SH-SY5Y (cell line): Measurements from ENCODE around the gene GUK1.

Source experiments
- GATA2 ChIP-seq: IDR thresholded peaks from 2 replicates; pipeline ENCODE4 v1.6.1; 2011; ENCODE audit warnings: mild to moderate bottlenecking, low read depth, low read length
- GATA3 ChIP-seq: IDR thresholded peaks from 2 replicates; pipeline ENCODE4 v1.6.1; 2011; ENCODE audit warnings: low read depth, mild to moderate bottlenecking, low read length, moderate library complexity

DNA sequence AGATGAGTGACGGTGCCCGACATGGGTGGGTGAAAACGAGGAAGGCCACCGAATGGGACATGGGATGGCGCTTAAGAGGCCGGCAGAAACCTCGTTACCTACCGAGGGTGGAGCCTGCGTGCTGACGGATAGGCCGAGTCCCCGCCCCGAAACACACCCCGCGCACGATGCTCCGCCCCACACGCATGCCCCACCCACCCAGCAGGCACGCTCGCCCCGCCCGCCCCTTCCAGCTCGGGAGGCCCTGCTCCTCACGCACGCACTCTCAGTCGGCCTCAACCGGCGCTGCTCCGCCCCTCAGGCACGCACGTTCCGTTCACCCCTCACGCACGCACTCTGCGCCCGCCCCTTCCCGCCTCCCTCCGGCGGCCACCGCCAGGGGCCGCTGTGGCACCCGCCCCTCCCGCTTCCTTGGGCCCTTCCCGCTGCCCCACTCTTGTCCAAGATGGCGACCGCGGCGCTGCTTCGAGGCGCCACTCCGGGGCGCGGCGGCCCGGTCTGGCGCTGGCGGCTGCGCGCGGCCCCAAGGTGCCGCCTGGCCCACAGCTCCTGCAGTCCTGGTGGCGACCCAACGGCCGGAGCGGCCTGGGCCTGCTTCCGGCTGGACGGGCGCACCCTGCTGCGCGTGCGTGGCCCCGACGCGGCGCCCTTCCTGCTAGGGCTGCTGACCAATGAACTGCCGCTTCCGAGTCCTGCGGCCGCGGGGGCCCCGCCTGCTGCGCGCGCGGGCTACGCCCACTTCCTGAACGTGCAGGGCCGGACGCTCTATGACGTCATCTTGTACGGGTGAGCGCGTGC, 25.5 kb downstream of the GUK1 start, which contains the start of gene IBA57:
- peak; percentile 11; the same call in 1 of the 2 replicates for TF ChIP-seq GATA2
- TF ChIP-seq GATA3 = no peak
